GM12865 (cell line): ENCODE results near the gene FAF2.

Source experiments
- DNase-seq: peaks from one replicate; pipeline ENCODE4 v3.0.0; 2010; ENCODE audit warnings: low read depth
- H3K4me3 ChIP-seq: 2 replicates; pipeline ENCODE4 v1.5.1; 2011; ENCODE audit warnings: mild to moderate bottlenecking, low read depth, low read length, control low read depth
- CTCF ChIP-seq: IDR thresholded peaks from 2 replicates; pipeline ENCODE4 v1.5.1; 2011; ENCODE audit warnings: low read length, control low read depth, low read depth, inconsistent platforms; ENCODE audit not compliant: insufficient read depth; ENCODE audit errors: missing control alignments

Gene FAF2

DNA sequence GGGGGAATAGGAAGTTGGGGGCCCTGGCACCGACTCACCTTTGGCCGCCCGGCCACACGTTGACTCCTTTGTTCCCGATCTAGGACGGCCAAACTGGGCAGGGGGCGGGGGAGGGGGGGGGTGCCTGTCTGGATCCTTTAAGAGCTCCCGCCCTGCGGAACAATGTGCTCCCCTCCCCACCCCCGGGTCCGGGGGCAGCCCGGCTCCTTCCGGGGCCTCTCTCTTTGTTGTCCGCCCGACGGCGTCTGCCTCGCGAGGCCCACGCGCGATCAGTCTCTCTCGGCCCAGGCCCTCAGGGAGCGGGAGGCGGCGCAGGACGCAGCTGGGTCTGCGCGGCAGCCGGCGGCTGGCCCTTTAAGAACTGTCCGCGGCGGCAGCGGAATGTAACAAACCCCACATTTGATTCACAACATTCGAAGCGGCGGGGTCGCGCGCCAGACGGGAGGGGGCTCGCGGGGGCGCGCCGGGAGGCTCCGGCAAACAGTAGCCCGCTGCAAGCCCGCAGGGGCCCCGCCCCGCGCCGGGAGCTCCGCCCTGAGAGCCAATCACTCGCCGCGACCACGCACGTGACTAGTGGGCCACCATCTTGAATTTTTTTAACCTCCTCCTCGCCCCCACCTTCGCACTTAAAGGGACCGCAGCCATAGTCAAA, 88.8 kb downstream of the FAF2 start, which contains the start of gene RNF44:
RNF44 (minus strand) TSS at position 501 of the 652 bp plus-strand sequence. CDS start 4,930 bp downstream, outside the sequence.
- TF ChIP-seq CTCF, result no peak

GRCh38 chr5:176537554-176538229, 89.5 kb downstream of the FAF2 start:
- DNase-seq, result peak; percentile 99
- H3K4me3 ChIP-seq, result peak overlapping the region; percentile 76
- TF ChIP-seq CTCF, result no peak

More for the DNA sequence above, 88.8 kb downstream of the FAF2 start, which contains the start of gene RNF44:
- peak; percentile 98 for DNase-seq
- H3K4me3 ChIP-seq, result peak within 1 kb of the TSS; percentile 76

GRCh38 chr5:176538230-176538988, 90.2 kb downstream of the FAF2 start:
- TF ChIP-seq CTCF, result no peak
- peak overlapping the region; percentile 15 for H3K4me3 ChIP-seq
- no peak for DNase-seq

DNA sequence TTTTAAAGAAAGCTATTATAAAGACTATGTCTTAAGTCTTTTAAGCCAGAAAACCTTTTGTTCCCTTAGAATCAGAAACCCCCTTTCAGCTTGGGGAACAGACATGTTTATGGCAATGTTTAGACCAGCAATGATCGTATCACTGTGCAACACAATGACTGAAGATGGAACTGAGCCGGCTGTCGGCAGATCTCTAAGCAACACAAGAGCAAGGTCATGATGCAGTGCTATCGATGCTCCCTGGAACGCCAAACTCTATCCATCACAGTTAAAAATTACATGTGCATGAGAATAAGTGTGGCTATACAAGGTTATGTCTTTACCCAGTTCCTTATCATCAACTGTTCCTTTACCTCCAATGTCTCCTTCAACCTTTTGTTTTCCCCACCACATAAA, 90.8 kb downstream of the FAF2 start:
- DNase-seq, result no peak
- no peak for TF ChIP-seq CTCF
- H3K4me3 ChIP-seq, result no peak overlapping the region

GRCh38 chr5:176540476-176540899, 92.3 kb downstream of the FAF2 start:
- TF ChIP-seq CTCF, result no peak
- no peak overlapping the region for H3K4me3 ChIP-seq
- DNase-seq, result no peak

GRCh38 chr5:176540956-176541337, 92.8 kb downstream of the FAF2 start:
- DNase-seq, result no peak
- no peak for TF ChIP-seq CTCF
- H3K4me3 ChIP-seq, result no peak overlapping the region
